Dendritic cell treated with granulocyte-macrophage colony-stimulating factor and Interleukin-4, amounts not matched to agents 40 ng/mL and 50 ng/mL, for 4 days (primary cell): ENCODE measurements around the gene MYOZ3.

Experiments used
- H3K27ac Mint-ChIP-seq: one replicate; pipeline ENCODE4 v1.8.0; 2022; ENCODE audit warnings: mild to moderate bottlenecking, mixed read lengths
- H3K27me3 Mint-ChIP-seq: one replicate; pipeline ENCODE4 v1.8.0; 2022; ENCODE audit warnings: mild to moderate bottlenecking, mixed read lengths
- H3K36me3 Mint-ChIP-seq: one replicate; pipeline ENCODE4 v1.8.0; 2022; ENCODE audit warnings: low read depth, mixed read lengths
- H3K4me1 Mint-ChIP-seq: one replicate; pipeline ENCODE4 v1.8.0; 2022; ENCODE audit warnings: low read depth, mixed read lengths
- H3K4me3 Mint-ChIP-seq: one replicate; pipeline ENCODE4 v1.8.0; 2022; ENCODE audit warnings: mild to moderate bottlenecking, moderate library complexity, mixed read lengths
- H3K9me3 Mint-ChIP-seq: one replicate; pipeline ENCODE4 v1.8.0; 2022; ENCODE audit warnings: mixed read lengths
- intact Hi-C: fragments of 100-400 bp; cut with micrococcal nuclease; formaldehyde crosslinking; loops from one replicate; pipeline ENCODE4 v1.15.0; 2022

MYOZ3 gene

GRCh38 chr5:150671509-150672236, 10.6 kb downstream of the MYOZ3 start:
- no peaks in the 10 kb centered on the region for H3K9me3 Mint-ChIP-seq
- peaks cover 26% of the 10 kb centered on the region for H3K27me3 Mint-ChIP-seq
- no peak overlapping the region for H3K27ac Mint-ChIP-seq
- intact Hi-C loops = no loop called here
- H3K4me1 Mint-ChIP-seq = peaks cover 26% of the 10 kb centered on the region
- no peaks in the 10 kb centered on the region for H3K36me3 Mint-ChIP-seq
- peak overlapping the region; percentile 72 for H3K4me3 Mint-ChIP-seq

DNA sequence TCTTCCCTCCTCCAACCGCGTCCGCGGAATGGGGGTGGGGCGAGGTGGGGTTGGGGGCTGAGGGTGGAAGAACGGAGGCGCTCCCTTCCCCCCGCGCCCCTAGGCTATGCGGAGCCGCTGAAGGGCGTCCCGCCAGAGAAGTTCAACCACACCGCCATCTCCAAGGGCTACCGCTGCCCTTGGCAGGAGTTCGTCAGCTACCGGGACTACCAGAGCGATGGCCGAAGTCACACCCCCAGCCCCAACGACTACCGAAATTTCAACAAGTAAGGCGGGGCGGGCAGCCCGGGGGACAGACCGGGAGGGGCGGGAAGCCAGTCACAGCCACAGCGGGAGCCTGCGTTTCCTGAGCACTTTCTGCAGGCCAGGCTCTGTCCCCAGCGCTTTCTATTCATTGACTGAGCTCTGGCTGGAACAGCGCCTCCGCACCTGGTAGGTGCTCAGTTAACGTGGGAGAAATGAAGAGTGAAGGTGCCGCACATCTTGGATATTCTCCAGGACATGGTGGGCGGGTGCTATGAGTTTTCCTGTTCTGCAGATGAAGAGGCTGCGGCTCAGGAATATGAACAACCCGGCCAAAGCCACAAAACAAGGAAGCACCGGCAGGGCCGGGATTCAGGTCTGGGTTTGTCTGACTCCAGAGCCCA, 11.3 kb downstream of the MYOZ3 start:
- intact Hi-C loops = no loop called here
- H3K9me3 Mint-ChIP-seq = no peaks in the 10 kb centered on the region
- H3K27ac Mint-ChIP-seq = no peak overlapping the region
- peaks cover 26% of the 10 kb centered on the region for H3K4me1 Mint-ChIP-seq
- no peaks in the 10 kb centered on the region for H3K36me3 Mint-ChIP-seq
- H3K27me3 Mint-ChIP-seq = peaks cover 26% of the 10 kb centered on the region
- peak overlapping the region; percentile 72 for H3K4me3 Mint-ChIP-seq

GRCh38 chr5:150672884-150673275, 11.8 kb downstream of the MYOZ3 start:
- no peak overlapping the region for H3K27ac Mint-ChIP-seq
- H3K36me3 Mint-ChIP-seq = no peaks in the 10 kb centered on the region
- H3K4me1 Mint-ChIP-seq = peaks cover 26% of the 10 kb centered on the region
- intact Hi-C loops = no loop called here
- H3K27me3 Mint-ChIP-seq = peaks cover 26% of the 10 kb centered on the region
- H3K4me3 Mint-ChIP-seq = no peak overlapping the region
- no peaks in the 10 kb centered on the region for H3K9me3 Mint-ChIP-seq

DNA sequence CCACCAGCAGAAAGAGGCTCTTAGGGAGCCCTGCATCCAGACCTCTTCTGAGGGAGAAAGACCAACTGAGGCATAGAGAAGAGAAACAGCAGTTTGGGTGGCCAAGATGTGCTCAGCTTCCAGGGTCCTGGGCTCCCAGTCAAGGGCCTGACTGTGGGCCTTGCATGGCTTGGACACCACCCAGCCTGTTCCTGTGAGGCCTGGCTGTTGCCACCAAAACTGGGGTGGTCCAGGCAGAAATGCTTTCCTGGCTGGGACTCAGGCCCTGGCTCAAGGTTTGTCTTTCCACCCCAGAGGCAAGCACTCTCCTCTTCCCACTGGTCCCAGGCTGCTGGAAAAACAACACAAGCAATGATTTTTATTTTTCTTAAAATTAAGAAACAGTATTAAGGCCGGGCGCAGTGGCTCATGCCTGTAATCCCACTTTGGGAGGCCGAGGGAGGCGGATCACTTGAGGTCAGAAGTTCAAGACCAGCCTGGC, 13.3 kb downstream of the MYOZ3 start:
- Mint-ChIP-seq H3K9me3 (no peaks in the 10 kb centered on the region), H3K4me3 (no peak overlapping the region), H3K27ac (no peak overlapping the region), H3K27me3 (peaks cover 26% of the 10 kb centered on the region), H3K36me3 (peaks cover 8% of the 10 kb centered on the region), H3K4me1 (peaks cover 26% of the 10 kb centered on the region)
- intact Hi-C loops = no loop called here

GRCh38 chr5:150675069-150675468, 14.0 kb downstream of the MYOZ3 start:
- Mint-ChIP-seq H3K27ac (no peak overlapping the region), H3K27me3 (peaks cover 24% of the 10 kb centered on the region), H3K4me3 (no peak overlapping the region), H3K36me3 (peaks cover 8% of the 10 kb centered on the region), H3K9me3 (no peaks in the 10 kb centered on the region), H3K4me1 (peaks cover 26% of the 10 kb centered on the region)
- intact Hi-C loops = no loop called here

- Mint-ChIP-seq H3K4me3 (no peak overlapping the region), H3K4me1 (peaks cover 26% of the 10 kb centered on the region), H3K27ac (no peak overlapping the region), H3K36me3 (peaks cover 15% of the 10 kb centered on the region), H3K27me3 (peaks cover 9% of the 10 kb centered on the region), H3K9me3 (no peaks in the 10 kb centered on the region)
- intact Hi-C loops = no loop called here
Observed at GRCh38 chr5:150676578-150676977, 15.5 kb downstream of the MYOZ3 start.

- Mint-ChIP-seq H3K36me3 (peaks cover 62% of the 10 kb centered on the region), H3K4me1 (peaks cover 8% of the 10 kb centered on the region), H3K4me3 (no peak overlapping the region)
Observed at GRCh38 chr5:150689120-150689519, 28.1 kb downstream of the MYOZ3 start.

DNA sequence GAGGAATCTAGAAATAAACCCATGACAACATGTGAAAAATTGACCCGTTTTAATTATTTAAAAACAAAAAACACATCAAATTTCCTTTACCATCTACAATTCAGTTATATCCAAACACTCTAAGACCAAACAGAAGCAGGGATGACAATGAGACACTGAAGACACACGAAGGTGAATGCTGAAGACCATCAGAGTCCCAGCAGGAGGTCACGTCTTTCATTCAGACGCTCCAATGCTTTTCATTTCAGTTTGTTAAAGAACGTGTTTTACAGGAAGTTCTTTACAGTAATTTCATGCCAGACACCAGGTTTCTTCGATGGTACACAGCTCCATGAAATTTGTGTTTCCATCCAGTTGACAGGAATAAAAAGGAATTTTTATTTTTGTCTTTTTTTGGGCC, 29.7 kb downstream of the MYOZ3 start:
- no peaks in the 10 kb centered on the region for H3K9me3 Mint-ChIP-seq
- no peak overlapping the region for H3K27ac Mint-ChIP-seq
- H3K27me3 Mint-ChIP-seq = no peaks in the 10 kb centered on the region
- H3K36me3 Mint-ChIP-seq = peaks cover 78% of the 10 kb centered on the region
- peaks cover 8% of the 10 kb centered on the region for H3K4me1 Mint-ChIP-seq
- no peak overlapping the region for H3K4me3 Mint-ChIP-seq
- intact Hi-C loops = no loop called here

More at GRCh38 chr5:150689120-150689519, 28.1 kb downstream of the MYOZ3 start:
- H3K27me3 Mint-ChIP-seq = no peaks in the 10 kb centered on the region
- no peak overlapping the region for H3K27ac Mint-ChIP-seq
- intact Hi-C loops = no loop called here
- H3K9me3 Mint-ChIP-seq = no peaks in the 10 kb centered on the region

DNA sequence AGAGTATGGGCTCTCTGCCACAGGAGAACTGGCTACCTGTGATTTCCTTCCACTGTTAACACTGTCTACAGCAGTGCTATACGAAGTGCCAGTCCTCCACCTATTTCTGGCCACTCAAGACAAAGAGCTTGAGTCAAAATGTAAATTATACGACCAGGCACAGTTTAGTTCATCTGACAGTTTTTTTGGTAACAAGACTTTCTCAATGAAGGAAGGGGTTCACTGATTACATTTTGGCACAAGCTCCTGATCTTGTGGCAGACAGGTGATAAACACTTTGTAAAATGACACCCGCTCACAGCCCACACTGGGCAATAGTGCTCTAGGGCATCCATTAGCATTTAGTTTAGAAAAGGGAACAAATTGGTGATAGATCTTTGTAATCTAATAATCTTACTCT, 31.2 kb downstream of the MYOZ3 start:
- Mint-ChIP-seq H3K36me3 (peaks cover 87% of the 10 kb centered on the region), H3K27ac (no peak overlapping the region), H3K4me3 (no peak overlapping the region), H3K4me1 (peaks cover 8% of the 10 kb centered on the region), H3K9me3 (no peaks in the 10 kb centered on the region), H3K27me3 (no peaks in the 10 kb centered on the region)
- intact Hi-C loops = no loop called here

GRCh38 chr5:150694612-150695011, 33.6 kb downstream of the MYOZ3 start:
- intact Hi-C loops = no loop called here
- Mint-ChIP-seq H3K27me3 (no peaks in the 10 kb centered on the region), H3K4me3 (no peak overlapping the region), H3K4me1 (no peaks in the 10 kb centered on the region), H3K36me3 (peaks cover 90% of the 10 kb centered on the region), H3K27ac (no peak overlapping the region), H3K9me3 (no peaks in the 10 kb centered on the region)

- intact Hi-C loops = loop anchor here (10.0 kb wide), 1 partner anchor 245 kb away; no protein-coding TSS in a partner anchor
- Mint-ChIP-seq H3K27me3 (no peaks in the 10 kb centered on the region), H3K36me3 (peaks cover 41% of the 10 kb centered on the region), H3K27ac (no peak overlapping the region), H3K9me3 (no peaks in the 10 kb centered on the region), H3K4me1 (no peaks in the 10 kb centered on the region), H3K4me3 (no peak overlapping the region)
Observed at GRCh38 chr5:150700246-150700593, 39.2 kb downstream of the MYOZ3 start.

- H3K27me3 Mint-ChIP-seq = no peaks in the 10 kb centered on the region
- H3K9me3 Mint-ChIP-seq = no peaks in the 10 kb centered on the region
- peaks cover 41% of the 10 kb centered on the region for H3K36me3 Mint-ChIP-seq
- no peaks in the 10 kb centered on the region for H3K4me1 Mint-ChIP-seq
- H3K27ac Mint-ChIP-seq = no peak within 1 kb of the TSS
- intact Hi-C loops = loop anchor here (10.0 kb wide), 1 partner anchor 246 kb away; no protein-coding TSS in a partner anchor
- no peak within 1 kb of the TSS for H3K4me3 Mint-ChIP-seq
Observed at GRCh38 chr5:150700594-150701377, 39.7 kb downstream of the MYOZ3 start, which contains the start of gene RBM22. Gene RBM22, minus strand, starts transcription at chr5:150701062. Its CDS starts 77 bp downstream, at chr5:150700985.

DNA sequence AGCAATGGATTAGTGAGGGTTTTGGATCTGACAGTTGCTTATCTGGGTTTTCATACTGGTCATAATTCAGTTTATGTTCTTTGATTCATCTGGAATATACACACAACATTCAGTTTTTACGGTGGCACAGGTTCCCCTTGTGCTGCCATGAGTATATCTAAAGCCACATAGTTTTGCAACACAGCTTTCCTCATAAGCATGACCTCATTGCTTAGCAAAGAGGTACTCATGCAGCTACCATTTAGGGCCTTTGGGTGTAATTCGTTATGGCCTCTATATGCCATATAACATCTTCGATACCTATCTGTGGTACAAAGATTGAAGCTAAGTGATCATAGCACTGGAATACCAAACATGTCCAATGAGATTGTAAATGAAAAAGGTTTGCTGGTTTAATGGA, 42.7 kb downstream of the MYOZ3 start:
- H3K27ac Mint-ChIP-seq = no peak overlapping the region
- H3K4me1 Mint-ChIP-seq = no peaks in the 10 kb centered on the region
- H3K36me3 Mint-ChIP-seq = peaks cover 34% of the 10 kb centered on the region
- intact Hi-C loops = loop anchor here (10.0 kb wide), 1 partner anchor 249 kb away; no protein-coding TSS in a partner anchor
- no peaks in the 10 kb centered on the region for H3K9me3 Mint-ChIP-seq
- H3K27me3 Mint-ChIP-seq = no peaks in the 10 kb centered on the region
- no peak overlapping the region for H3K4me3 Mint-ChIP-seq
